GM12878 (cell line): ENCODE data around the gene ZNF99.

ENCODE experiments used
- ATF3 ChIP-seq: IDR thresholded peaks from 2 replicates; pipeline ENCODE4 v1.6.1; 2011; ENCODE audit warnings: low read depth, mild to moderate bottlenecking, low read length, moderate library complexity, borderline replicate concordance; ENCODE audit errors: extremely low read depth
- BACH1 ChIP-seq: fragments of 450-650 bp; IDR thresholded peaks from 2 replicates; pipeline ENCODE4 v1.6.1; 2017; ENCODE audit warnings: mild to moderate bottlenecking, borderline replicate concordance
- CBFB ChIP-seq: IDR thresholded peaks from 2 replicates; pipeline ENCODE4 v1.6.1; 2016; ENCODE audit warnings: antibody characterized with exemption, low read depth
- CTCF ChIP-seq, 3 experiments: IDR thresholded peaks in 2 of 3; conservative IDR thresholded peaks in 1 of 3; 2 replicates each; pipeline ENCODE4 v1.5.1; 2011; ENCODE audit warnings: low read depth in 3 of 3, low read length in 3 of 3, mild to moderate bottlenecking in 3 of 3, control low read depth in 2 of 3, moderate library complexity in 2 of 3, inconsistent platforms in 1 of 3, mixed read lengths in 1 of 3; ENCODE audit not compliant: control insufficient read depth in 2 of 3, insufficient read depth in 1 of 3; ENCODE audit errors: extremely low read depth in 1 of 3
- EZH2 ChIP-seq: IDR thresholded peaks from 2 replicates; pipeline ENCODE4 v1.6.1; 2012; ENCODE audit warnings: low read depth, mild to moderate bottlenecking, control low read depth, inconsistent platforms, low read length, borderline replicate concordance; ENCODE audit not compliant: control insufficient read depth
- GABPA ChIP-seq: IDR thresholded peaks from 2 replicates; pipeline ENCODE4 v1.6.1; 2014; ENCODE audit warnings: antibody characterized with exemption, low read depth, mild to moderate bottlenecking, inconsistent platforms
- NKRF ChIP-seq: fragments of 450-650 bp; conservative IDR thresholded peaks from 2 replicates; pipeline ENCODE4 v1.6.1; 2017; ENCODE audit warnings: mild to moderate bottlenecking, moderate library complexity
- POLR2AphosphoS5 ChIP-seq: IDR thresholded peaks from 2 replicates; pipeline ENCODE4 v1.6.1; 2011; ENCODE audit warnings: mild to moderate bottlenecking, low read length, inconsistent platforms
- ZBTB11 ChIP-seq: fragments of 450-650 bp; formaldehyde crosslinking; IDR thresholded peaks from 2 replicates; pipeline ENCODE4 v1.5.0; 2022; ENCODE audit warnings: mild to moderate bottlenecking, missing genetic modification characterization

GRCh38 chr19:22783651-22784410 lies at the start of gene ZNF99:
- no peak for TF ChIP-seq EZH2
- TF ChIP-seq POLR2AphosphoS5 = no peak
- no peak for TF ChIP-seq CTCF (IDR thresholded peaks at IDR 0.05 in 2 of 3, conservative IDR thresholded peaks at IDR 0.05 in 1 of 3; ENCODE audit: control insufficient read depth in 2 of 3, extremely low read depth in 1 of 3, insufficient read depth in 1 of 3, low read depth in 3 of 3, low read length in 3 of 3)
- no peak for TF ChIP-seq GABPA
- TF ChIP-seq ATF3 = no peak
- TF ChIP-seq BACH1 = no peak
- no peak for TF ChIP-seq CBFB
- no peak for TF ChIP-seq ZBTB11
- TF ChIP-seq NKRF = no peak
